Measurements from ENCODE around the gene ERBB4. TPM values are rescaled to one million over a fixed set of nuclear protein-coding genes. Genes with fewer than 3 reads are reported as not detected.

The ERBB4 gene
- total and polyA plus RNA-seq, 2 of the 8 experiments (the other 6 are each of a cell fraction or from before 2014, with no cell fraction given): 0.34 to 1.3 TPM

GRCh38 chr2:212546669-212547068 lies 8.1 kb upstream of the ERBB4 start:
- no peak overlapping the region for H3K23ac ChIP-seq (ENCODE audit: insufficient read length)
- H4K5ac ChIP-seq (ENCODE audit: insufficient read length, low read depth, low read length): no peak overlapping the region
- H3K9ac ChIP-seq (replicated peaks in 1 of 4; ENCODE audit: extremely low read depth in 1 of 4, low read depth in 3 of 4, low read length in 3 of 4): no peak overlapping the region
- no peak overlapping the region for H2BK120ac ChIP-seq (replicated peaks; ENCODE audit: low read depth, low read length)
- no peak overlapping the region for H4K8ac ChIP-seq (ENCODE audit: extremely low read depth, insufficient read depth, low read length)
- no peak overlapping the region for H2BK5ac ChIP-seq (ENCODE audit: low read depth, low read length)
- POLR2A ChIA-PET (ENCODE audit: partially characterized antibody): no interaction called here
- H3K14ac ChIP-seq (ENCODE audit: insufficient read length): no peak overlapping the region
- H2AK5ac ChIP-seq (ENCODE audit: low read depth, low read length): no peak overlapping the region
- no peak for FAIRE-seq
- H3K27me3 ChIP-seq (replicated peaks in 1 of 4; ENCODE audit: control insufficient read depth in 3 of 4, extremely low read depth in 1 of 4, insufficient read depth in 3 of 4, low read length in 3 of 4): no peaks in the 10 kb centered on the region
- H3K23me2 ChIP-seq (ENCODE audit: low read depth, low read length): no peaks in the 10 kb centered on the region
- no peak overlapping the region for H2AFZ ChIP-seq (ENCODE audit: low read length)
- H3K56ac ChIP-seq (replicated peaks; ENCODE audit: insufficient read length, low read depth, low read length): no peak overlapping the region
- no peaks in the 10 kb centered on the region for H3K36me3 ChIP-seq (ENCODE audit: control insufficient read depth in 2 of 4, insufficient read depth in 4 of 4, low read length in 3 of 4)
- H3K27ac ChIP-seq (ENCODE audit: low read depth, low read length): no peak overlapping the region
- TF ChIP-seq TEAD4 (IDR thresholded peaks at IDR 0.05; ENCODE audit: low read depth, low read length) (no peak), TAF7 (optimal IDR thresholded peaks at IDR 0.05; ENCODE audit: borderline replicate concordance, low read depth, low read length) (no peak), E2F6 (IDR thresholded peaks at IDR 0.05) (no peak), RBBP5 (IDR thresholded peaks at IDR 0.05; ENCODE audit: borderline replicate concordance, low read depth, low read length) (no peak), PHF8 (conservative IDR thresholded peaks at IDR 0.05; ENCODE audit: low read depth, low read length) (no peak), NANOG (IDR thresholded peaks at IDR 0.05; ENCODE audit: insufficient read depth, low read depth, low read length, poor library complexity, severe bottlenecking) (no peak), TAF1 (IDR thresholded peaks at IDR 0.05; ENCODE audit: low read depth, low read length) (no peak), ATF2 (IDR thresholded peaks at IDR 0.05; ENCODE audit: low read length) (no peak)
- H3K18ac ChIP-seq (ENCODE audit: extremely low read depth, low read length): no peak overlapping the region
- H3K4me2 ChIP-seq (ENCODE audit: insufficient read depth in 1 of 2, low read depth in 2 of 2, low read length in 2 of 2): no peak overlapping the region
- no peak for DNase-seq (ENCODE audit: low read depth in 1 of 2, low spot score in 2 of 2)
- H2BK12ac ChIP-seq (ENCODE audit: low read depth, low read length): no peak overlapping the region
- no peak overlapping the region for H4K91ac ChIP-seq (replicated peaks; ENCODE audit: insufficient read length, low read length)
- CTCF ChIA-PET (ENCODE audit: partially characterized antibody): no interaction called here
- no peaks in the 10 kb centered on the region for H3K79me2 ChIP-seq (ENCODE audit: control insufficient read depth in 1 of 2, insufficient read depth in 2 of 2, low read length in 2 of 2)
- H3K9me3 ChIP-seq (ENCODE audit: insufficient read depth in 2 of 2, low read depth in 1 of 2, low read length in 1 of 2): no peaks in the 10 kb centered on the region
- no peaks in the 10 kb centered on the region for H3K79me1 ChIP-seq (ENCODE audit: low read depth, low read length)
- H3K4ac ChIP-seq (replicated peaks; ENCODE audit: insufficient read length, low read depth, low read length): no peak overlapping the region
- no peaks in the 10 kb centered on the region for H3K4me1 ChIP-seq (replicated peaks in 1 of 4; ENCODE audit: control insufficient read depth in 3 of 4, insufficient read depth in 4 of 4, low read length in 3 of 4)
- no peak overlapping the region for H2BK15ac ChIP-seq (ENCODE audit: low read length)
- 83% methylated on average over 1 of the region's 1 CpG; no CpG with 5 or more reads in 1 of the 2 experiments for WGBS, 2 experiments (ENCODE audit: extremely low coverage in 1 of 2, insufficient coverage in 1 of 2, insufficient read length in 1 of 2, insufficient replicate concordance in 2 of 2, low coverage in 1 of 2, low lambda C conversion rate in 2 of 2, missing lambda C conversion rate in 1 of 2)
- H3K4me3 ChIP-seq (ENCODE audit: extremely low read depth in 1 of 4, insufficient read depth in 2 of 4, low read depth in 3 of 4, low read length in 4 of 4): no peak overlapping the region
- no peaks in the 10 kb centered on the region for H4K20me1 ChIP-seq (replicated peaks in 1 of 2; ENCODE audit: control insufficient read depth in 1 of 2, insufficient read depth in 2 of 2, low read length in 2 of 2)
- no peak overlapping the region for H2BK20ac ChIP-seq (ENCODE audit: low read length)
